Hematopoietic multipotent progenitor cell treated with erythropoietin and hydrocortisone succinate and interleukin-3 and kit ligand, for 15 days (in vitro differentiated cells): ENCODE measurements around the gene MTG2.

Experiments used
- DNase-seq: peaks from one replicate; pipeline ENCODE4 v3.0.0-alpha.2; 2015; ENCODE audit warnings: low spot score

Gene MTG2

DNA sequence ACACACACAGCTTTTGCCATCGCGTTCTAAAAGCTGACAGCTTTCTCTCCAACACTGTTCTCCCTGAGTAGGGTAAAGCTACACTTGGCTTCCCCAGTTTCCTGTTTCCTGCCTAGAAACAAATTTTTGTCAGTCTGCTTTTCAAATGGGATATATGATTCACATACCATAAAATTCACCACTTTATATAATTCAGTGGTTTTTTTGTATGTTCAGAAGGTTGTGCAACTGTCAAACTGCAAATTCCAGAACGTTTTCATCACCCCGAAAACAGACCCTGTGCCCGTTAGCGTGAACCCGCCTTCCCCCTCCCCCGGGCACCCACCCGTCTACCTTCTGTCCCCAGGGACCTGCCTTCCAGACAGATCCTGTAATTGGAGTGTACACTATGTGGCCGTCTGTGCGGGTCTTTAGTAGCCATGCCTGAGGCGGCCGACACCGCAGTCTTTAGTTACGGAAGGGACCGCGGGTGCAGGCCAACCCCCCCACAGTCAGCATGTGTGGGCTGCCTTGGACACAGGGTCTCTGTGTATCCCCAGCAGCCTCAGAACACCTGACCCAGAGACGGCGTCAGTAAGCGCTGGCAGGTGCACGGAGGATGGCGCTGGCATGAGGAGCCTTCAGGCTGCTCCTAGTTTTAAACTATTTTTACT lies 20.7 kb downstream of the MTG2 start:
- DNase-seq: no peak

DNA sequence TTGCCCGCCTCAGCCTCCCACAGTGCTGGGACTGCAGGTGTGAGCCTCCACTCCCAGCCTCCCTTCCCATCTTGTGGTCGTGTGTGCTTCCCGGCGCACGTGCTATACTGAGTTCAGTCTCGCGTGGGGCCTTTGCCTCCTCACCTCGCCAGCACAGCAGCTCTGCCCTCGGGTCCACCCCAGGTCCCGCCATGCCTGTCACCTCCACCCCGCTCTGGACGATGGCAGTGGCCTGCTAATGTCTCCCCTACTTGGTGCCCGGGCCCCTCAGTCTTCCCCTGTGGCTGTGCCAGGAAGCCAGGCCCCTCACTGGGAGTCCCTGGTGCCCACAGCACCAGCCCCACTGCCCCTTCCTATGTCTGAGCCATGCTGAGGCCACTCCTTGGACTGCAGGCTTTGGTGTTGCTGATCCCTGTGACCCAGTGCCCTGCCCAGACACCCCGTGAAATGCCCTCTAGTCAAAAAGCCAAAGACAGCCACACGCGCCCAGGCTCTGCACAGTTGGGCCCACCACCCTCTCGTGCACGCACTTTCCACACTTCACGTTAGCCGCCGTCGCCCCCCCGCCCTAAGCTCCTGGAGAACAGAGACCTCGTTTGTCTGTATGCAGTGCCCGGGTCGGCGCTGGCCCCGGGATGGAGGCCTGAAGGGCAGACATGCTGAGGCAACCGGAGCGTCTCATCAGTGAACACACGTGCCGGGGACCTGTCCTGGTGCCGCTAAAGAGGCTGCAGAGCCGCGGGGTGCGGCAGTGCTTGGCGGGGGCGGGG lies 23.0 kb downstream of the MTG2 start:
- no peak for DNase-seq

- DNase-seq: no peak
These were observed 23.6 kb downstream of the MTG2 start for GRCh38 chr20:62206388-62206775.

DNA sequence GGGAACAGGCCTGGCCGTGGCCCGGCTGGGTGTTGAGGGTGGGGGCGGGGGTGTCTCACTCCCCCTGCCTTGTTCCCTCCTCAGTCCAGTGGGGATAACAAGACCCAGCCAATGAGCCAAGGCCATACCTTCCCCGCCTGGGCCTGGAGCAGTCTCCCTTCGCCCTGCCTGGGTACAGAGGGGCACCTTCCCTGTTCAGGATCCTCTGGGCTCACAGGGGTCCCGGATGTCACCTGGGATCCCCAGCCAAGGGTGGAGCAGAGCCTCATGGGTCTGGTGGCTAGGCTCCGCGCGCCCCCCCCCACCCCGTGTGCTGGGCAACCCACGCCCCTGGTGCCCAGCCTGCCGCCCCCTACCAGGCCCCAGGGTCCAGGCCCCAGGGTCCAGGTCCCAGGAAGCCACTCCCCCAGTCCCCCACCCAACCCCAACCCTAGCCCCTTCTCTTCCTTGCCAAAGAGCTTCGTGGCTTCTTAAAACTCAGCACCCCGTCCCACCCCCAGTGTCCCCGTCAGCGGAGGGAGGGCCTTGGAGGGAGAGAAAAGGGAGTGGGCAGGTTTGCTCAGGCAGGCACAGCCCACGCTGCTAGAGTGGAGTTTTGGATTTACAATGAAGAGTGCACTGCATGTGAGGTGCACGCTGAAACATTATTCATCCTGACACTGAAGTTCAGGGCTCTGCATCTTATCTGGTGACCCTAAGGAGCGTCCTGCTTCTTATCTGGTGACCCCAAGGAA lies 25.4 kb downstream of the MTG2 start:
- DNase-seq: no peak

GRCh38 chr20:62208795-62209755 lies 26.2 kb downstream of the MTG2 start:
- DNase-seq: no peak

- no peak for DNase-seq
These were observed 27.1 kb downstream of the MTG2 start for GRCh38 chr20:62209850-62210495.

- no peak for DNase-seq
These were observed 27.6 kb downstream of the MTG2 start for GRCh38 chr20:62210496-62210855.

GRCh38 chr20:62211216-62211615 lies 28.4 kb downstream of the MTG2 start:
- DNase-seq: no peak

DNA sequence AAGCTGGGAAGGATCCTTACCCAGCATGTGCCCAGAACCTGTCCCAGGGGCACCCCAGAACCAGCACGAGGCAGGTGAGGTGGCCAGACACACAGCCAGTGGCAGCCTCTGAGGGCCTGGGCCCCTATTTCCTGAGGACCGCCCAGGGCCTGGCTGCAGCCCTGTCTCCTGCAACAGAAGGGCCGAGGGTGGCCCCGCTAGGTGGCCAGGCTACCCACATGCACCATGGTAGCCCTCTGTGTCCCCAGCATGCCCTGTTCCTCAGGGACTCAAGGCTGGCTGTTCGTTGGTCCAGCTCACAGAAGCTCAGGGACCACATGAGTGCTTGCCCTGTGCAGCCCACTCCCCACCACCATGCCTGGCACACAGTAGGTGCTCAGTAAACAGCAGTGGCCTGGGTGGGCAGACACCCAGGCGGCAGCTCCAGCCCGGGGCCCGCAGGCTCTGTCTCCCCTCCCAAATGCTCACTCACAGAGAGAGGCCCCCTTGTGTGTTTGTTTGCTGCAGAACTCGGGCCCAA lies 29.0 kb downstream of the MTG2 start:
- no peak for DNase-seq

DNA sequence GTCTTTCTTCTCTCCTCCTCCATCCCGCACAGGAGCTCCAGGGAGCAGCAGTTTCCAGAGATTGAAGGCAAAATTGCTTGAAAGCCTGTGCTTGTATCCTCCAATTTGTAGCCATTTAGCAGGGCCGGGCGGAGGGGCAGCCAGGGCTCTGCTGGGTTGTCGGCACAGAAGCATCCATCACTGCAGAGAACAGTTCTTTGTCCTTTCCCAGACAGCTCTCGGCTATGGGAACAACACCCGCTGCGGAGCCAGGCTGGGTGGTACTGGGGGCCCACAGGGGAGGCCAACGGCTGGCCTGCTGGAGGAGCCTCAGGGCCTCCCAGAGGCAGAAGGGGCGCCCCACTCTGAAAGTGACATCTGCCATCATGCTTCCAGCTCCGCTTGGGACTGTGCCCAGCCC lies 29.5 kb downstream of the MTG2 start:
- no peak for DNase-seq

DNA sequence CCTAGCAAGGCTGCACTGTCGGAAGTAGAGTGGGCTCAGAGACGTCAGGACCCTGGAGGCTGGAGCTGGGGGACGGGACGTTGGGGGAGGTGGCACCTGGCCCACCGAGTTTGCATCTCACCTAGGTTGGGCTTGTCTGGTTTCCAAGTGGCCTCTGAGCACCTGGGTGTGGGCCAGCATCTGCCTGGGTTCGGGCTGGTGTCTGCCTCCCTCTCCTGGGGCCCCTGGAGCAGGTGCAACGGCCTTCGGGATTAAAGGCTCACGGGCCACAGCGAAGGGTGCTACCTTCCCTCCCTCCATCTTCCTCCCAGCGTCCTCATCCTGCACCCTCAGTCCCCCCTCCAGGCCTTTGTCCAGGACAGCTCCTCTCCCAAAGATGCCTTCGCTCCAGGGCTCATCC lies 31.2 kb downstream of the MTG2 start:
- DNase-seq: no peak

DNA sequence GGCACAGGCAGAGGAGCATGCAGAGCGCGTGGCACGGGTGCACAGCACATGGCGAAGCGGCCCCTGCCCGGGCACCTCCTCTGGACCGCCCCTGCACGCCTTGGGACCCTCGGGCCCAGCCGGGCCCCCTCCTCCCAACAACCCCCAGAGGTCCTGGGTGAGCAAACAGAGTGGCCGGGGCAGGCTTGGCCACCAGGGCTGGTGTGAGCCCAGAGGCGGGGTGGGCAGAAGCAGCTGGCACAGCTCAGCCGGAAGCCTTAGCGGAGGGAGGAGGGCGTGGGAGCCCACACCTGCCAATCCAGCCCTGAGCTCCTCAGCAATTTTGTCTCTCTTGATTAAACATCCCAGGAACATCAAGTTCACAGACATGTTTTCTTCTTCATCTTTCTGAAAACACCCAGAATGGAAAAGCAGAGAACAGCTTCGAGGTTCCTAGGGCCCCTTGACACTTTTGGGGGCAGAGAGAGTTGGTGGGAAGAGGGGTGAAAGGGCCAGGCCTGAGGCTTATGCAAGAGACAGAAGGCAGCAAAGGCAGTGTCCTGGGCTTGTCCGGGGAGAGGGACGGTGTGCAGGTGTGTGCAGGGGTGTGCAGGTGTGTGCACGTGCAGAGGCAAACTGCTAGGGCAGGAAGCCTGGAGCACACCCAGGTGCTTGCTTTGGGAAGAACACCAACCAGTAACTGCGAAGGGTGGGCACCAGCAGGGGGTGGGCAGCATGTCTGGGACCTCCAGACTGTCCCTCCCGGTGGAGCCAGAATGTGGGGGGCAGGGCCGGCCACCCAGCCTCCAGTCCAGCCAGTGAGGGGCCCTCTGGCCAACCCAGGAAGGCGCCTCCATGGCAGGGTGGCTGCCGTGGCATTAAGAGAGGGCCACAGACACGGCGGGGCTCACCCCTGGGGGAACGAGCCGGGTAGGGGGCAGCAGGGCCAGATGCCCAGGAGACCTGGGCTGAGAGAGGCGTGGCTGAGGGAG lies 32.5 kb downstream of the MTG2 start:
- DNase-seq: no peak

DNA sequence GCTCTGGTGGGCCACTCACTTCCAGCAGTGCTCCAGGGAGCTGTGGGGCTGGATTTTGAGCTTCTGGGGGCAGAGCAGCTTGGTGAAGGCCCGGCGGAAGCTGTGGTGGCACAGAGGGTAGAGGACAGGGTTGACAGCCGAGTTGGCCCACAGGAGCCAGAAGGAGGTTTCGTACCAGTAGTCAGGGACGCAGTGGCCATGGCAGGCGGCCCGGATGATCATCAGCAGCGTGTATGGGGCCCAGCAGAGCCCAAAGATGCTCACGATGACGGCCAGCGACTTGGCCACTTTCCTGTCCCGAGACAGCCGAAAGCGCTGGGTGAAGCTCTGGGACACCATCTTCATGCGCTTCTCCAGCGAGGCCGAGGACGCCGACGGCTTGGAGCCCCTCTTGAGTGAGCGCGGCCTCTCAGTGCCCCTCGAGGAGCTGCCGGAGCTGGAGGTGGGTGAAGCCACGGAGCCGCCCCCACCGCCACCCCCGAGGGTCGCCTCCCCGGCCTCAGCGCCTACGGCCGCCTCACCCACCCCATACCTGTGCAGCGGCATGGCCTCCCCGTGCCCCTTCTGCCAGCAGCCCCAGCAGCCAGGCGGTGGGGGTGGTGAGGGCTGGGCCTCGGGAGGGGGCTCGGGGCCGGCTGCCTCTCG lies 33.3 kb downstream of the MTG2 start:
- DNase-seq: no peak

DNA sequence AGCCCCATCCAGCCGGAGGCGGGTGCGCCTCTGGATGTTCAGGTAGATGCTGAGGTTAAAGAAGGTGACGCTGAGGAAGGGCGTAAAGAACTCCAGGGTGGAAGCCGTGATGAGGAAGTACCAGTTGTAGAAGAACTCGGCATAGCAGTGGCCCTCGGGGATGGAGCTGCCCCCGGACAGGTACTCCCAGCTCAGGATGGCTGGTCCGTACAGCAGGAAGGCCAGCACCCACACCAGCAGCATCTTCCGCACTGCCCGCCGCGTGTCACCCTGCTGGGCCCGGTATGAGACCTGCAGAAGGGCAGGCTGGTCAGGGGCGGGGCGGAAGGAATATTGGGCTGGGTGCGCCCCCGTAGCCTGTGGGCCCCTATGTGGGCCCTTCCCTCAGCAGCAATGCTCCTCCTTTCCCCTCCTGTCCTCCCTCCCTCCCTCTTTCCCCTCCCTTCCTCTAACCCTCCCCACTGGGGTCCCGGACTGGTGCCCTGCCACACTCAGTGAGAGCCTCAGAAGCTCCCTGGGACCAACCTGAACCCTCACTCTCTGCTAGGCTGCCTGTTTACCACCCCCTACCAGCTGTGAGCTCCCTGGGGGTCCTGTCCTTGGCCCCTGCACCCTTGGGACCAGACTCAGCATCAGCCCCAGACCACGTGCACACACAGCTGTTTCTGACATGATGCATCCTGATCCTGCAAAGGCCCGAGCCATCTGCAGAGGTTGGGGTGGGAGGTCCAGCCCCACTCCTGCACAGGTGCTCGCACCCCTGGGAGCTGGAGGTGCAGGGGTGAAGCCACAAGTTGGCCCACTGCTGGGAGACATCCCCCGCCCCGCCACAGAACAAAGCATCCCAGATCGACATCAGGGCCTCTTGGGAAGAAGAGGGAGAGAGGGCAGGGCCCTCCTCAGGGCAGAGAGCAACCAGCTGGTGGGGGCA lies 34.1 kb downstream of the MTG2 start:
- DNase-seq: no peak

GRCh38 chr20:62217913-62218773 lies 35.3 kb downstream of the MTG2 start:
- DNase-seq: no peak

DNA sequence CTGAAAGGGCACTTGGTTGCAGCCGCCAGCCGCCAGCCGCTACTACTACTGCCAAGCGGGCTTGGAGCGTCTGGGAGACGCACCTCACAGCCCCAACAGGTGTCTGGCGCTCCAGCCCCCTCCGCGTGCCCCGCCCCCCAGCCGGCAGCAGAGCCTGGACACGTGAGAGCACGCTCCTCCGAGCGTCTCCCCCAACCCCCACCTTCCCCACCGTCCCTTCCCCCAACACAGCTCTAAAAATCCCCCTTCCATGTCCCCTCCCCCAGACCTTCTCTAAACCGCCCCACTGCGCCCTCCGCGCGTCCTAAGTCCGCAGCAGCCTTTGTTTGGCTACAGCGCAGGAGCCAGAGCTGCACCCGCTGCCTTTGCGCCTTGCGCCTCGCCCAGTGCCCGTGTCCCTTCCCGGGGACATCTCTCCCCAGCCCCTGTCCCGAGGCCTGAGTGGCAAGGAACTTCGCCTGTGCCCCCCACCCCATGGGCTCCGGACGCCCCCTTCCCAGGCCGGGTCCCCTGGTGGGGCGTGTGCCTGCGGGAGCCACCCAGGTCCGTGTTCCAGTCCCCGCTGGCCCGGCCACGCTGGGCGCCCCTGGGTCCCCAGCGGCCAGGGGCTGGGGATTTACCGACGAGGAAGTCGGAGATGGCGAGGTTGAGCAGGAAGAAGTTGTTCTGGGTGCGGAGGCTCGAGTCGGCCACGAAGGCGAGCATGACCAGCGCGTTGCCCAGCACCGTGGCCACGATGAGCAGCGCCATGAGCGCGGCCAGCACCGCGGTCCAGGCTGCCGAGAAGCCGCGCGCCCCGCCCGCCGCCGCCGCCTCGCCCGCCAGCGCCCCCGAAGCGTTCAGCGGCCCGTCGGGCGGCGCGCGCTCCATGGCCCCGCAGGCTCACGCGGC lies 36.5 kb downstream of the MTG2 start:
- no peak for DNase-seq
